IPS-18a (cell line): ENCODE measurements around the gene LY6G5B.

Experiments
- H3K27ac ChIP-seq: one replicate; pipeline ENCODE4 v1.5.1; 2013; ENCODE audit warnings: low read length
- H3K27me3 ChIP-seq: one replicate; pipeline ENCODE4 v1.6.1; 2013; ENCODE audit warnings: mild to moderate bottlenecking, low read length; ENCODE audit not compliant: control insufficient read depth, insufficient read depth
- H3K36me3 ChIP-seq: one replicate; pipeline ENCODE4 v1.6.1; 2013; ENCODE audit warnings: low read depth, low read length; ENCODE audit not compliant: control insufficient read depth
- H3K4me1 ChIP-seq: one replicate; pipeline ENCODE4 v1.6.1; 2013; ENCODE audit warnings: low read depth, low read length; ENCODE audit not compliant: control insufficient read depth
- H3K4me3 ChIP-seq: one replicate; pipeline ENCODE4 v1.5.1; 2013; ENCODE audit warnings: low read length
- H3K9ac ChIP-seq: one replicate; pipeline ENCODE4 v1.6.1; 2013; ENCODE audit warnings: mild to moderate bottlenecking, low read length, moderate library complexity
- H3K9me3 ChIP-seq: one replicate; pipeline ENCODE4 v1.6.1; 2013; ENCODE audit warnings: low read depth, low read length; ENCODE audit not compliant: control insufficient read depth

The LY6G5B gene

GRCh38 chr6:31666337-31666965 lies 3.3 kb upstream of the LY6G5B start:
- Histone ChIP-seq H3K36me3 (peaks cover 58% of the 10 kb centered on the region), H3K4me3 (peak overlapping the region; percentile 84), H3K27ac (peak overlapping the region; percentile 22), H3K9me3 (no peaks in the 10 kb centered on the region), H3K27me3 (no peaks in the 10 kb centered on the region), H3K4me1 (peaks cover 3% of the 10 kb centered on the region), H3K9ac (peak overlapping the region; percentile 74)

GRCh38 chr6:31676322-31676903 lies 6.6 kb downstream of the LY6G5B start:
- Histone ChIP-seq H3K36me3 (peaks cover 9% of the 10 kb centered on the region), H3K4me1 (no peaks in the 10 kb centered on the region), H3K27me3 (peaks cover 14% of the 10 kb centered on the region), H3K27ac (no peak overlapping the region), H3K4me3 (no peak overlapping the region), H3K9ac (no peak overlapping the region), H3K9me3 (no peaks in the 10 kb centered on the region)

GRCh38 chr6:31676904-31677303 lies 7.1 kb downstream of the LY6G5B start:
- H3K9ac ChIP-seq: no peak overlapping the region
- peaks cover 4% of the 10 kb centered on the region for H3K36me3 ChIP-seq
- H3K27ac ChIP-seq: no peak overlapping the region
- no peak overlapping the region for H3K4me3 ChIP-seq
- peaks cover 18% of the 10 kb centered on the region for H3K27me3 ChIP-seq
- no peaks in the 10 kb centered on the region for H3K4me1 ChIP-seq
- H3K9me3 ChIP-seq: no peaks in the 10 kb centered on the region

- no peak overlapping the region for H3K27ac ChIP-seq
- H3K4me1 ChIP-seq: no peaks in the 10 kb centered on the region
- H3K4me3 ChIP-seq: no peak overlapping the region
- no peak overlapping the region for H3K9ac ChIP-seq
- peaks cover 29% of the 10 kb centered on the region for H3K27me3 ChIP-seq
- H3K36me3 ChIP-seq: no peaks in the 10 kb centered on the region
- no peaks in the 10 kb centered on the region for H3K9me3 ChIP-seq
These were observed 8.2 kb downstream of the LY6G5B start for GRCh38 chr6:31677955-31678354.

GRCh38 chr6:31680226-31681134 lies 10.7 kb downstream of the LY6G5B start, which contains the start of gene LY6G5C:
Gene LY6G5C, minus strand, starts transcription at chr6:31681067. Its CDS starts 694 bp downstream, at chr6:31680373.
- Histone ChIP-seq H3K27me3 (peaks cover 29% of the 10 kb centered on the region), H3K4me3 (peak within 1 kb of the TSS; percentile 65), H3K9me3 (no peaks in the 10 kb centered on the region), H3K36me3 (no peaks in the 10 kb centered on the region), H3K9ac (no peak within 1 kb of the TSS), H3K4me1 (peaks cover 5% of the 10 kb centered on the region), H3K27ac (no peak within 1 kb of the TSS)

- H3K4me3 ChIP-seq: peak overlapping the region; percentile 65
- H3K36me3 ChIP-seq: no peaks in the 10 kb centered on the region
- peaks cover 29% of the 10 kb centered on the region for H3K27me3 ChIP-seq
- H3K9me3 ChIP-seq: no peaks in the 10 kb centered on the region
- H3K27ac ChIP-seq: no peak overlapping the region
- H3K4me1 ChIP-seq: peaks cover 5% of the 10 kb centered on the region
- no peak overlapping the region for H3K9ac ChIP-seq
These were observed 11.4 kb downstream of the LY6G5B start for GRCh38 chr6:31681135-31681671.

- H3K4me3 ChIP-seq: peak overlapping the region; percentile 70
- no peaks in the 10 kb centered on the region for H3K9me3 ChIP-seq
- H3K27me3 ChIP-seq: peaks cover 22% of the 10 kb centered on the region
- H3K27ac ChIP-seq: no peak overlapping the region
- peaks cover 5% of the 10 kb centered on the region for H3K4me1 ChIP-seq
- H3K9ac ChIP-seq: peak overlapping the region; percentile 2
- no peaks in the 10 kb centered on the region for H3K36me3 ChIP-seq
These were observed 13.8 kb downstream of the LY6G5B start for GRCh38 chr6:31683591-31683990.

- Histone ChIP-seq H3K9ac (no peak overlapping the region), H3K4me1 (peaks cover 5% of the 10 kb centered on the region), H3K9me3 (no peaks in the 10 kb centered on the region), H3K36me3 (peaks cover 2% of the 10 kb centered on the region), H3K27me3 (peaks cover 15% of the 10 kb centered on the region), H3K4me3 (no peak overlapping the region), H3K27ac (no peak overlapping the region)
These were observed 16.7 kb downstream of the LY6G5B start for GRCh38 chr6:31686483-31686882.

GRCh38 chr6:31687321-31687720 lies 17.5 kb downstream of the LY6G5B start:
- Histone ChIP-seq H3K27ac (no peak overlapping the region), H3K36me3 (peaks cover 2% of the 10 kb centered on the region), H3K27me3 (peaks cover 6% of the 10 kb centered on the region), H3K9ac (no peak overlapping the region), H3K4me3 (no peak overlapping the region), H3K9me3 (no peaks in the 10 kb centered on the region), H3K4me1 (peaks cover 5% of the 10 kb centered on the region)

GRCh38 chr6:31687860-31688693 lies 18.3 kb downstream of the LY6G5B start:
- Histone ChIP-seq H3K27me3 (no peaks in the 10 kb centered on the region), H3K4me3 (no peak overlapping the region), H3K4me1 (peaks cover 5% of the 10 kb centered on the region), H3K36me3 (peaks cover 3% of the 10 kb centered on the region), H3K9me3 (no peaks in the 10 kb centered on the region), H3K9ac (no peak overlapping the region), H3K27ac (no peak overlapping the region)
